IPS-NIHi7 (cell line): Measurements from ENCODE around the gene PANX2.
"Not testable (repeated sequence)": the region's sequence is repeated elsewhere in the genome, so short reads cannot be mapped to it uniquely, and the experiment has no call there.

Experiments used
- DNase-seq: peaks from one replicate; pipeline ENCODE4 v3.0.0; 2012; ENCODE audit warnings: mixed read lengths; ENCODE audit errors: extremely low spot score

Gene PANX2

GRCh38 chr22:50199251-50199721 is 28.8 kb downstream of the PANX2 start:
- DNase-seq, result no peak

DNA sequence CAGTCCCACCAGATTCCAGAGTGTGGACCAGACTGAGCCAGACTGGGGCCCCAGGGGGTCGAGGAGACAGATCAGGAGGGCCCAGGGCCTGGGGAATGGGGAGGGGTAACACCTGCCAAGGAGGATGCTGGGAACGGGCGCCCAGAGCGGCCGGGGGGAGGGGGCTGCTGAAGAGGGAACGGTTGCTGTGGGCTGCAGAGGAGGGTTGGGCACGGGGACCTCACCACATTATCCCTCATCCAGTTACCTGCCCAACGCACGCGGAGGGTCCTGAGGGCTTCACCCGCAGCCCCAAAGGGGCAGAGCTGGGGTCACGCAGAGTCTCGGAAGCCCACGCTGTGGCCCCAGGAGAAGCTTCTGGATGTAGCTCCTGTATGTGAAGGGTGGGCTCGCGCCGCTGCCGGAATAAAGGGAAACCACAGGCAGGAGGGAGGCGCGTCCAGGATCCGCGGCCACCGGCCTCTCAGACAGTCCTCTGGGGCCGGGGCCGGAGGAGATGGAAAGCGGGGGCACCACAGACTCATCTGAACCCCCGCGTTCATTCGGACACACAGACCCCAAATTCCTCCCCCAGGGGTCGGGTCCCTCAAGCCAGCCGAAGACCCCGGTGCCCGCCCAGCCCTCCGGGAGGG is 29.4 kb downstream of the PANX2 start:
- DNase-seq, result peak; percentile 70

DNA sequence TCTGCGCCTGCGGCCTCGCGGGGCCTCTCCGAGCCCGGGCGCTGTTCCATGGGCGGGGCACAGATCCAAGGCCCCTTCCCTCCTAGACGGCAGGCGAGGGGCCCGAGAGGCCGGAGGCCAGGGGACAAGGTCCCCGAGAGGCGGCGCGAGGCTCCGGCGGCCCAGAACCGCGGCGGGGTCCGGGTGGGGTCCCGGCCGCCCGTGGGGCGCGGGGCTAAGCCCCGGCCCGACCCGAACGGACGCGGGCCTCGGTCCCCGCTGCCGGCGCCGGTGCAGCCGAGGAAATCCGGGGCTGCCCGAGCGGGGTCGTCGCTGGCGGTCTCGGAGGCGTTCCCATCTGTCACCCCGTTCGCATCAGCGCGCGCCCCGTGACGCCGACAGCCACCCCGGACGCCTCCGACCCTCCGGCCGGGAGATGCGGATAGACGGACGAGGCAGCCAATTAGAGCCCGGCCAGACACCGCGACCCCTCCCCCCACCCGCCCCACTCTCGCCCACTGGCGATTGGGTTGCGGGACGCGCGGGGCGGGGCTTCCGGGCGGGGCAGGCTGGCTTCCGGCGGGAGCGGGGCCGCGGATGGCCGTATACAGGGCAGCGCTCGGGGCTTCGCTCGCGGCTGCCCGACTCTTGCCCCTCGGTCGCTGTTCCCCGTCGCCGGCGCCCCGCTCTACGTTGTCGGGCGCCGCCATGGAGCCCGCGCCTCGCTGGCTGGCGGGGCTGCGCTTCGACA is 30.1 kb downstream of the PANX2 start, which contains the start of gene SELENOO:
Gene SELENOO (plus strand): TSS at position 551 of the 730 bp plus-strand sequence. CDS start 26 bp downstream, at position 577.
- peak; percentile 99 for DNase-seq

DNA sequence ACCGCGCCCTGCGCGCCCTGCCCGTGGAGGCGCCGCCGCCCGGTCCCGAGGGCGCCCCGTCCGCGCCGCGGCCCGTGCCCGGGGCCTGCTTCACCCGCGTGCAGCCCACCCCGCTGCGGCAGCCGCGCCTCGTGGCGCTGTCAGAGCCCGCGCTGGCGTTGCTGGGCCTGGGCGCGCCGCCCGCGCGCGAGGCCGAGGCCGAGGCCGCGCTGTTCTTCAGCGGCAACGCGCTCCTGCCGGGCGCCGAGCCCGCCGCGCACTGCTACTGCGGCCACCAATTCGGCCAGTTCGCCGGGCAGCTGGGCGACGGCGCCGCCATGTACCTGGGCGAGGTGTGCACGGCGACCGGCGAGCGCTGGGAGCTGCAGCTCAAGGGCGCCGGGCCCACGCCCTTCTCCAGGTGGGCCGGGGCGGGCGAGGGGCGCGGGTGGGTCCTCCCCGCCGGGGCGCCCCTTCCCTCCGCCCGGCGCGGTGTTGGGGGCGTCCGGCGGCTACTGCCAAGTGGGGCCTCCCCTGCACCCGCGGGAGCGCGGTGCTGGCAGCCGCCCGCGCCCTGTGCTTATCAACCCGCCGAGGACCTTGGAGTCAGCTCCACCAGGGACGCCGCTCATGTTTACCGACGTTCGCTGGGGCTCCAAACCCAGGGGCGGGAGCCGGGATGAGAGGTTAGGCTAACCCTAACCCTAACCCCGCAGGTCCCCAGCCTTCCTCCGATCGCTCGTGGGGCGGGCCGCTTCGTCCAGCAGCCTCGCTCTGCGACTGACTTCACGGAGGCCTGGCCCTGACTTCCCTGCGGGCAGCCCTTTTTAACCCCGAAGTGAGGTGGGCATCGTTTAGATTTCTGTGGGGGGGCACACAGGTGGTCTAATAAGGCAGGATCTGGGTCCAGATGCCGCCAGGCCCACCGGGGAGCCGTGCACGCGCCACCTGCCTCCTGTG is 30.9 kb downstream of the PANX2 start:
- no peak for DNase-seq

DNA sequence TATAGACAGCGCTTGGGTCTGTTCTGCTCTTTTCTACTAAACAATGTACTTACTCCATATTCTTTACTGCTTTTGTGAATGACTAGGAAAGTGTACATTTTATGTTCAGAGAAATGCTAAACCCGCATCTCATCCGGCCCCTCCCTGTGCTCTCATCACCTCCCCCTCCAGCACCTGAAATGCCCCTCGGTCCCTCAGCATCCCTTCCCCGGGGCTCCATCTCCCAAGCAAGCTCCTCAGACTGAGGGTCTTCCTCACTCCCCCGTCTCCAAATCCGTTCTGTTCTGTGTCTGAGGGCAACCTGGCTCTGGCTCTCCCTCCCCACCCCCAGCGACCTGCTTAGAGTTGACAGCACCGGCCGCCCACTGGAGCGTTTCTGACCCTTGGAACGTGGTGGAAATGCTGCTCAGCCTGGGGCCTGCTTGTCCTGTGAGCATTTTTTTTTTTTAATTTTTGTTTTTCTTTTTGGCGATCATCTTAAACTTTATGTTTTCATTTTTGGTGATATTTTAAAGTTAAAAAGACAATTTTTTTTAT is 31.7 kb downstream of the PANX2 start:
- no peak for DNase-seq

GRCh38 chr22:50203288-50203687 is 32.8 kb downstream of the PANX2 start:
- DNase-seq, result no peak

DNA sequence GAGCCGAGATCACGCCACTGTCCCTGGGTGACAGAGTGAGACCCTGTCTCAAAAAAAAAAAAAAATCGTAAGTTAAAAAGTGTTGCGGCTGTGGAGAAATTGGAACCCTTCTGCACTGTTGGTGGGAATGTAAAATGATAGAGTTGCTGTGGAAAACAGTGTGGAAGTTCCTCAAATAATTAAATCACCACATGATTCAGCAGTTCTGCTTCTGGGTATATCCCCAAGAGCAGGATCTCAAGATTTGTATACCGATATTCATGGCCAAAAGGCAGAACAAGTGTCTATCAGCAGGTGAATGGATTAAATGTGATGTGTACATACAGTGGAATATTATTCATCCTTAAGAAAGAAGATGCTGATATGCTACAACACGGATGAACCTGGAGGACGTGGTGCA is 34.0 kb downstream of the PANX2 start:
- DNase-seq, result no peak

GRCh38 chr22:50204998-50205397 is 34.5 kb downstream of the PANX2 start:
- DNase-seq, result not testable (repeated sequence)

GRCh38 chr22:50205781-50206569 is 35.4 kb downstream of the PANX2 start:
- DNase-seq, result no peak

DNA sequence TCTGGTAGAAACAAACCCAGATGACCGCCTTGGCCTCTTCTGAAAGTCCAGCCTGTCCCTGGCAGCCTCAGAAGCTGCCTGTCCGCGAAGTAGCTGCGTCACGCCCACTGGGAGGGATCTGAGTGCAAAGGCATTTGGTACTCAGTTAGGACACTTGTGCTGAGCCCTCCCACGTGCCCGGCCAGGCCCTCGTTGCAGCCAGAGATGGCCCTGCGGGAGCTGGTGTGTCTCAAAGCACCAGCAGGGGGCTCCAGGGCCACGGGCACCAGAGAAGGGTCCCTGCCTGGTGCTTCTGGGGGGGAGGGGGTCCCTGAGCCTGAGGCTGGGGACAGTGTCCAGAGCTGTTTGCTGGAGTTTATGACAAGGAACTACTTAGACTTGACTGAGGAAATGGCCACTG is 36.1 kb downstream of the PANX2 start:
- peak; percentile 83 for DNase-seq

DNA sequence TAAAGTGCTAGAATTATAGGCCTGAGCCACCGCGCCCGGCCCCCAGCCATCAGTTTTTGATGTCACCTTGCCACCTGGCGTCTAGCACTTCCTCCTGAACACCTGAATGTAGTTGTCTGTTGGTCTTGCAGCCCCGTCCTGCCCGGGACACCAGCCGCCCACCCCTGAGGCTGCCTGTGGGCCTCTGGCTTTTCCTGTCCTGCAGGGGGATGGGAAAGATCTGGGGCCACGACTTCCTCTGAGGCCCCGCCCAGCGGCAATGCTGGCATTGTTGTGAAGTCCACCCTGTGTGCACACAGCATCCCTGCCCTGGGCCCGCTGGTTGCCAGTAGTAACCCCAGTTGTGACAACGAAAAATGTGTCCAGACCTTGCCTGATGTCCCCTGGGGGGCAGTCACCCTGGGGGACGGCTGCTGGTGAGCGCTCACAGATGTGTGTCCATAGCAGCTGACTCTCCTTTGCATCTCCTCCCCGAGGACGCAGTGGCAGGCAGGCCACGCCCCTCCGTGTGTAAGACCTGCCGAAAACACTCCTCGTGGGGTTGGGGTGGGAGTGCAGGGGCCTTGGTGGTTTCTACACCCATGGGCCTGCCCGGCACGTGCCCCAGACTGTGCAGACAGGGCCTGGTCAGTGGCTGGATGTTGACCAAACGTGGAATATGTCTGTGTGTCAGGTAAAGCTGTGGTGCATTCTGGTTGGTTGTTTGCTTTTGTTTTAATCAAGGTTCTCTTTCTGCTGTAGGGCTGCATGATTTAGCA is 37.0 kb downstream of the PANX2 start:
- no peak for DNase-seq

GRCh38 chr22:50208430-50208938 is 38.0 kb downstream of the PANX2 start:
- no peak for DNase-seq

DNA sequence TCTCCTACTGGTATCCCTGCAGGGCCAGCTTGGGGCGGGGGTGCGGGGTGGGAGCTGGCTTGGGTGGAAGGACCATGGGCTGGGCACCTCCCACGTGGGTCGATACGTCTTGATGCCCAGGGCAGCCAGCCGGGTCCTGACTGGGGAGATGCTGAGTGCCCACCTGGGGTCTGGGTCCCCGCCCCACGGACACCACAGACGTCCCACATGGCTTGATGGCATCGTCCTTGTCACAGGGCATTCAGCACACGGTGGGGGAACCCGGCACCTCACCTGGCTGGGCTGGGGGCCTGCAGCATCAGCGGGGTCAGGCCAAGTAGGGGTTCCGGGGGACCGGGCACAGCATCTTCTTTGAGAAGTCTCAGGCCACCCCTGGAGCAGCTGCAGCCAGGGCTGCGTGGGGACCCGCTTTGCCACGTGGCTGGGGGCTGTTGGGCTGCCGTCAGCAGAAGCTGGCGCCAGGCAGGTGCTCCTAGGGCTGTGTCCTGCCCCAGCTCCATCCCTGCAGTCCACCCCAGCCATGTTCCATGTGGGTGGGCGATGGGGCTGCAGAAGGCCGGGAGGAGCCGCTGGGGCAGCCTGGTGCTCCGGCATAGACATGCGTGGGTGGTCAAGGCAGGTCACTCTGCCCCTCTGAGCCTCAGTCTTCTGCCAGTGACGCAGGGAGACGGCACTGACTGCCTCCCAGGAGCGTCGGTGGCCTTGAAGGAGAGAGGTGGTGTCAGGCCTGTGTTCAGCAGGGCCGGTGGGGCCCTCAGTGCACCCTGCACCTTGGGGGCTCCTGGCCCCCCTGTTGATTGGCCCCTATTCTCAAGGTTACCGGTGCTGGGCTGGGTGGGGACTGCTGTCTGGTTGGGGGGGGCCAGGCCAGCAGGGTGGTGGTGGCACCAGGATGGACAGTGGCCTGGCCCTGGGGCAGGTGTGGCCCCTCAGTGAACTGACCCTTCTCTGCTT is 38.7 kb downstream of the PANX2 start:
- DNase-seq, result no peak

DNA sequence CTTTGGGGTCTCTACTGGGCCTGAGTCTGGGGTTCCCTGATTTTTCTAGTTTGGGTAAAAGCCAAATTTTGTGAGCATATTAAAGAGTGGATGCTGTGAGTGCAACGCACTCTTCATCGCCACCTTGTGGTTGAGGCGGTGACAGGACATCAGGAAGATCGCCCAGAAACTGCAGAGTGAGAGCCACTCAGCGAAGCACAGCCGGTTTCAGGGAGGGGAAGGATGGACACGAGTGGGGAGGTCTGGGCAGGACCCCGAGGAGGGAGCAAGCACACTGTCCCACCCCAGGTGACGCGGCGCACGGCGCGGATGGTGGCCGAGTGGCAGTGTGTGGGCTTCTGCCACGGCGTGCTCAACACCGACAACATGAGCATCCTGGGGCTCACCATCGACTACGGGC is 39.4 kb downstream of the PANX2 start:
- peak; percentile 75 for DNase-seq

GRCh38 chr22:50210378-50211139 is 40.0 kb downstream of the PANX2 start:
- no peak for DNase-seq

DNA sequence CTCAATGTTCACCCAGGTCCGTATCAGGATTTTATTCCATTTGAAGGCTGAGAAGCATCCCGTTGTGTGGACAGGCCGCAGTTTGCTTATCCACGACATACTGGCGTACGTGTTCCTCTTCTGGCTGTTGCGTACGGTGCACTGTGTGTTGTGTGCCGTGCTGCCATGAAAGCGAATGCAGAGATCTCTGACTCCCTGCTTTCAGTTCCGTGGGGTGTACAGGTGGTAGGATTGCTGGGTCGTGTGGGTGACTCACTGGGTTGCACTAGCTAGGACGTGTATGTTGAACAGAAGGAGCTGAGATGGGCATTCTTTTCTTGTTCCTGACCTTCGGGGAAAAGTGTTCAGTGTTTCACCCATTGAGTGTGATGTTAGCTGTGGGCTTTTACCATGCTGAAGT is 40.6 kb downstream of the PANX2 start:
- no peak for DNase-seq

DNA sequence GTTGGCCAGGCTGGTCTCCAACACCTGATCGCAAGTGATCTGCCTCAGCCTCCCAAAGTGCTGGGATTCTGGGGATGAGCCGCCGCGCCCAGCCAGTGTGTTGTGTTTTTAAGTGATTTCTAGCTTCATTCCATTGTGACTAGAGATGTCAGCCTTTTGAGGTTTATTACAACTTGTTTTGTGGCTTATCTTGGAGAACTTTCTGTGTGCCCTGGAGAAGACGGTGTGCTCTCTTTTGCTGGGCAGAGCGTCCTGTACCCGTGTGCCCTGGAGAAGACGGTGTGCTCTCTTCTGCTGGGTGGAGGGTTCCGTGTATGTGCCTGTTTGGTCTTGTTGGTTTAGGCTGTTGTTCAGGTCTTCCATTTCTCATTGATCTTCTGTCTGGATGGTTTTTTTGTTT is 42.7 kb downstream of the PANX2 start:
- DNase-seq, result no peak
